Peyer's patch (tissue), 4 donors: ENCODE measurements around the gene BAG5.

Source experiments
- POLR2A ChIP-seq, 2 donors: fragments of 450-650 bp; IDR thresholded peaks; one replicate each; pipeline ENCODE4 v1.5.1; 2017; ENCODE audit warnings: antibody characterized with exemption in 2 of 2, mild to moderate bottlenecking in 2 of 2, moderate library complexity in 2 of 2
- TF ChIP-seq, protein P1 (sequence below), 6 experiments: fragments of 450-650 bp in 4 of 6; fragments of 200-600 bp in 2 of 6; sonication (generic) in 1 of 6; IDR thresholded peaks; one replicate each; pipeline ENCODE4 v1.5.1; 2017 to 2019; ENCODE audit warnings: antibody characterized with exemption in 6 of 6, mild to moderate bottlenecking in 3 of 6, moderate library complexity in 1 of 6

DNA sequence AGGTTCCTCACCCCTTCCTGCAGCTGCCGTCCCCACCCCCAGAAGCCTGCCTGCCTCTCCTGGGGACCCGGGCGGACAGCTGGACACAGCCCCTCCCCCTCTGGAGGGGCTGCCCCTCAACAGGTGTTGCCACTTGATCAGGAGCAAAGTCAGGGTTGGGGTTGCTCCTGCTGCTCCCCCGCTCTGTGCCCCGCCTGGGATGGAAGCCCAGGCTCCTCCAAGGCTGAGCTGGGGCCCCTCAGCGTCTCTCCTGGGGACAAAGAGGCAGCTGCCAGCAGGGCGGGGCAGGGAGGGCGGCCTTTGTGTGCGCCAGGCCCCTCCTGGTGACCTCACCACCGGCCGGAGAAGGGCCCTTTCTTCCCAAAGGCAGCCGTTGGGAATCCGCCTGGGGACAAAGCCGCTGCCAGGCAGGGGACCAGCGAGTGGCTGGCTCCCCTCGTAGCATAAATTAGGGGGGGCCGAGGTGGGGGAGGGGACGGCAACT is 19.8 kb downstream of the BAG5 start:
- no peak for TF ChIP-seq POLR2A (IDR thresholded peaks at IDR 0.05)
- TF ChIP-seq, protein P1, sequence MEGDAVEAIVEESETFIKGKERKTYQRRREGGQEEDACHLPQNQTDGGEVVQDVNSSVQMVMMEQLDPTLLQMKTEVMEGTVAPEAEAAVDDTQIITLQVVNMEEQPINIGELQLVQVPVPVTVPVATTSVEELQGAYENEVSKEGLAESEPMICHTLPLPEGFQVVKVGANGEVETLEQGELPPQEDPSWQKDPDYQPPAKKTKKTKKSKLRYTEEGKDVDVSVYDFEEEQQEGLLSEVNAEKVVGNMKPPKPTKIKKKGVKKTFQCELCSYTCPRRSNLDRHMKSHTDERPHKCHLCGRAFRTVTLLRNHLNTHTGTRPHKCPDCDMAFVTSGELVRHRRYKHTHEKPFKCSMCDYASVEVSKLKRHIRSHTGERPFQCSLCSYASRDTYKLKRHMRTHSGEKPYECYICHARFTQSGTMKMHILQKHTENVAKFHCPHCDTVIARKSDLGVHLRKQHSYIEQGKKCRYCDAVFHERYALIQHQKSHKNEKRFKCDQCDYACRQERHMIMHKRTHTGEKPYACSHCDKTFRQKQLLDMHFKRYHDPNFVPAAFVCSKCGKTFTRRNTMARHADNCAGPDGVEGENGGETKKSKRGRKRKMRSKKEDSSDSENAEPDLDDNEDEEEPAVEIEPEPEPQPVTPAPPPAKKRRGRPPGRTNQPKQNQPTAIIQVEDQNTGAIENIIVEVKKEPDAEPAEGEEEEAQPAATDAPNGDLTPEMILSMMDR (IDR thresholded peaks at IDR 0.05) = no peak
